Smooth muscle cell (in vitro differentiated cells): Measurements from ENCODE around the gene ITPK1. TPM values are rescaled to one million over a fixed set of nuclear protein-coding genes. Genes with fewer than 3 reads are reported as not detected.

ENCODE experiments used
- DNase-seq: peaks from one replicate; lab custom pipeline; 2025; ENCODE audit not compliant: unreplicated experiment; lab: John Stamatoyannopoulos, UW
- H2AFZ ChIP-seq: fragments of 200-600 bp; sonication (generic); 2 replicates; pipeline ENCODE4 v1.6.0; 2016; ENCODE audit warnings: antibody characterized with exemption, low read depth, mild to moderate bottlenecking
- H3F3A ChIP-seq: fragments of 200-600 bp; sonication (generic); 2 replicates; pipeline ENCODE4 v1.6.0; 2017; ENCODE audit warnings: antibody characterized with exemption, low read depth
- H3K27ac ChIP-seq: fragments of 200-600 bp; sonication (generic); 2 replicates; pipeline ENCODE4 v1.5.1; 2016; ENCODE audit warnings: low read depth, mild to moderate bottlenecking
- H3K27me3 ChIP-seq: fragments of 200-600 bp; sonication (generic); 2 replicates; pipeline ENCODE4 v1.6.1; 2016; ENCODE audit warnings: low read depth, mild to moderate bottlenecking
- H3K36me3 ChIP-seq: fragments of 200-600 bp; sonication (generic); 2 replicates; pipeline ENCODE4 v1.5.1; 2016; ENCODE audit warnings: low read depth
- H3K4me1 ChIP-seq: fragments of 200-600 bp; sonication (generic); 2 replicates; pipeline ENCODE4 v1.5.1; 2016; ENCODE audit warnings: low read depth
- H3K4me2 ChIP-seq: fragments of 200-600 bp; sonication (generic); 2 replicates; pipeline ENCODE4 v1.6.0; 2016; ENCODE audit warnings: mild to moderate bottlenecking
- H3K4me3 ChIP-seq: fragments of 200-600 bp; sonication (generic); 2 replicates; pipeline ENCODE4 v1.5.1; 2016; ENCODE audit warnings: mild to moderate bottlenecking
- H3K79me2 ChIP-seq: fragments of 200-600 bp; sonication (generic); 2 replicates; pipeline ENCODE4 v1.6.0; 2016; ENCODE audit warnings: low read depth, mild to moderate bottlenecking
- H3K9ac ChIP-seq: fragments of 200-600 bp; sonication (generic); 2 replicates; pipeline ENCODE4 v1.6.0; 2016; ENCODE audit warnings: low read depth
- H3K9me3 ChIP-seq: fragments of 200-600 bp; sonication (generic); replicated peaks from 2 replicates; pipeline ENCODE4 v1.5.1; 2016; ENCODE audit warnings: low read depth
- H4K20me1 ChIP-seq: fragments of 200-600 bp; sonication (generic); 2 replicates; pipeline ENCODE4 v1.6.0; 2016; ENCODE audit warnings: low read depth
- CTCF ChIP-seq: fragments of 200-600 bp; sonication (generic); IDR thresholded peaks from 2 replicates; pipeline ENCODE4 v1.5.1; 2017; ENCODE audit warnings: borderline replicate concordance, mild to moderate bottlenecking, antibody characterized with exemption; ENCODE audit not compliant: insufficient read depth, poor library complexity, severe bottlenecking
- WGBS: methylation state at CpG from one replicate; pipeline ENCODE4 v1.1.7; 2016; ENCODE audit warnings: low lambda C conversion rate; 5-methylcytosine and 5-hydroxymethylcytosine counted together
- polyA plus RNA-seq: library from polyadenylated mRNA; unstranded; fragments of >200 nt; fragmentation: Nextera tagmentation; extraction: Ambion mirVana; gene quantifications from 2 replicates; pipeline ENCODE4 v1.2.1, GENCODE V29; 2016
- total RNA-seq: library from RNA; depleted of rRNA; stranded (reverse); fragments of >200 nt; gene quantifications from 2 replicates; pipeline ENCODE4 v1.2.3, GENCODE V29; 2014

ITPK1 gene
- total and polyA plus RNA-seq, 2 experiments from 2014 or later, result 9.2 to 14.2 TPM

GRCh38 chr14:93061380-93062012 lies 54.2 kb downstream of the ITPK1 start:
- H3K79me2 ChIP-seq, result no peaks in the 10 kb centered on the region
- H3K27ac ChIP-seq, result no peak overlapping the region
- no peak for TF ChIP-seq CTCF
- H3K9me3 ChIP-seq, result no peaks in the 10 kb centered on the region
- H3F3A ChIP-seq, result no peaks in the 10 kb centered on the region
- H3K9ac ChIP-seq, result no peak overlapping the region
- H3K27me3 ChIP-seq, result no peaks in the 10 kb centered on the region
- no peak overlapping the region for H3K4me2 ChIP-seq
- H3K4me3 ChIP-seq, result no peak overlapping the region
- H4K20me1 ChIP-seq, result peaks cover 21% of the 10 kb centered on the region
- no peak overlapping the region for H2AFZ ChIP-seq
- H3K4me1 ChIP-seq, result no peaks in the 10 kb centered on the region
- DNase-seq, result no peak
- no peaks in the 10 kb centered on the region for H3K36me3 ChIP-seq
- 82% methylated on average over 4 of the region's 4 CpGs for WGBS

GRCh38 chr14:93060841-93061240 lies 54.9 kb downstream of the ITPK1 start:
- H4K20me1 ChIP-seq, result peaks cover 25% of the 10 kb centered on the region
- no peaks in the 10 kb centered on the region for H3K36me3 ChIP-seq
- no peak overlapping the region for H3K4me3 ChIP-seq
- H3K9me3 ChIP-seq, result no peaks in the 10 kb centered on the region
- no peaks in the 10 kb centered on the region for H3K4me1 ChIP-seq
- no peaks in the 10 kb centered on the region for H3F3A ChIP-seq
- no peak overlapping the region for H2AFZ ChIP-seq
- no peaks in the 10 kb centered on the region for H3K27me3 ChIP-seq
- H3K79me2 ChIP-seq, result no peaks in the 10 kb centered on the region
- H3K9ac ChIP-seq, result no peak overlapping the region
- H3K27ac ChIP-seq, result no peak overlapping the region
- 88% methylated on average over 1 of the region's 1 CpG for WGBS
- TF ChIP-seq CTCF, result no peak
- H3K4me2 ChIP-seq, result no peak overlapping the region
- no peak for DNase-seq

- Histone ChIP-seq H3K4me3 (no peak overlapping the region), H3K4me2 (no peak overlapping the region), H2AFZ (no peak overlapping the region), H4K20me1 (peaks cover 26% of the 10 kb centered on the region), H3K4me1 (no peaks in the 10 kb centered on the region), H3K9me3 (no peaks in the 10 kb centered on the region), H3K36me3 (no peaks in the 10 kb centered on the region), H3K79me2 (no peaks in the 10 kb centered on the region), H3F3A (no peaks in the 10 kb centered on the region), H3K27me3 (no peaks in the 10 kb centered on the region), H3K27ac (no peak overlapping the region), H3K9ac (no peak overlapping the region)
- WGBS, result 76% methylated on average over 9 of the region's 9 CpGs
- TF ChIP-seq CTCF, result no peak
- DNase-seq, result no peak
Measured at GRCh38 chr14:93059917-93060545, 55.7 kb downstream of the ITPK1 start.

- no peaks in the 10 kb centered on the region for H3K36me3 ChIP-seq
- H3K9me3 ChIP-seq, result no peaks in the 10 kb centered on the region
- WGBS, result 100% methylated on average over 1 of the region's 16 CpGs
- no peaks in the 10 kb centered on the region for H3K27me3 ChIP-seq
- H3K4me2 ChIP-seq, result no peak overlapping the region
- no peak overlapping the region for H2AFZ ChIP-seq
- H3K9ac ChIP-seq, result no peak overlapping the region
- DNase-seq, result no peak
- H3F3A ChIP-seq, result no peaks in the 10 kb centered on the region
- H3K79me2 ChIP-seq, result no peaks in the 10 kb centered on the region
- H3K4me1 ChIP-seq, result no peaks in the 10 kb centered on the region
- H3K27ac ChIP-seq, result no peak overlapping the region
- peaks cover 26% of the 10 kb centered on the region for H4K20me1 ChIP-seq
- H3K4me3 ChIP-seq, result no peak overlapping the region
- no peak for TF ChIP-seq CTCF
Measured at GRCh38 chr14:93059260-93059659, 56.5 kb downstream of the ITPK1 start.
